GM12891 (cell line): ENCODE measurements around the gene SURF6.
"Not testable (repeated sequence)": the region's sequence is repeated elsewhere in the genome, so short reads cannot be mapped to it uniquely, and the experiment has no call there.

Source experiments
- PAX5 ChIP-seq: IDR thresholded peaks from 2 replicates; pipeline ENCODE4 v1.6.1; 2011; ENCODE audit warnings: low read length, moderate library complexity, mild to moderate bottlenecking; ENCODE audit not compliant: insufficient read depth, severe bottlenecking
- POLR2A ChIP-seq: IDR thresholded peaks from 2 replicates; pipeline ENCODE4 v1.6.1; 2011; ENCODE audit warnings: low read depth, low read length, control low read depth
- POLR2AphosphoS5 ChIP-seq: IDR thresholded peaks from 2 replicates; pipeline ENCODE4 v1.6.1; 2011; ENCODE audit warnings: low read depth, low read length, control low read depth
- POU2F2 ChIP-seq: IDR thresholded peaks from 2 replicates; pipeline ENCODE4 v1.6.1; 2011; ENCODE audit warnings: low read depth, mild to moderate bottlenecking, control low read depth, low read length, moderate library complexity
- SPI1 ChIP-seq: IDR thresholded peaks from 2 replicates; pipeline ENCODE4 v1.6.1; 2011; ENCODE audit warnings: low read depth, low read length, control low read depth
- TAF1 ChIP-seq: IDR thresholded peaks from 2 replicates; pipeline ENCODE4 v1.6.1; 2011; ENCODE audit warnings: low read depth, low read length, control low read depth

- TF ChIP-seq POLR2A, POLR2AphosphoS5, TAF1, PAX5, SPI1, POU2F2: not testable (repeated sequence)
Measured at GRCh38 chr9:133377280-133377679, 41.3 kb upstream of the SURF6 start.
